NT2/D1 (cell line): ENCODE measurements around the gene AFAP1L2.

Experiments used
- SUZ12 ChIP-seq: IDR thresholded peaks from 2 replicates; pipeline ENCODE4 v1.6.1; 2011; ENCODE audit not compliant: insufficient read length, insufficient read depth; ENCODE audit errors: extremely low read depth
- YY1 ChIP-seq: IDR thresholded peaks from 2 replicates; pipeline ENCODE4 v1.6.1; 2011; ENCODE audit not compliant: insufficient read length, insufficient read depth
- ZNF274 ChIP-seq: IDR thresholded peaks from 2 replicates; pipeline ENCODE4 v1.6.1; 2011; ENCODE audit warnings: mild to moderate bottlenecking, low read depth, low read length

GRCh38 chr10:114291516-114291915, 112.8 kb downstream of the AFAP1L2 start:
- TF ChIP-seq SUZ12 (no peak), YY1 (no peak), ZNF274 (no peak)
